ENCODE measurements around the gene ANP32D.
"Not testable (repeated sequence)": the region's sequence is repeated elsewhere in the genome, so short reads cannot be mapped to it uniquely, and the experiment has no call there.

Gene ANP32D

DNA sequence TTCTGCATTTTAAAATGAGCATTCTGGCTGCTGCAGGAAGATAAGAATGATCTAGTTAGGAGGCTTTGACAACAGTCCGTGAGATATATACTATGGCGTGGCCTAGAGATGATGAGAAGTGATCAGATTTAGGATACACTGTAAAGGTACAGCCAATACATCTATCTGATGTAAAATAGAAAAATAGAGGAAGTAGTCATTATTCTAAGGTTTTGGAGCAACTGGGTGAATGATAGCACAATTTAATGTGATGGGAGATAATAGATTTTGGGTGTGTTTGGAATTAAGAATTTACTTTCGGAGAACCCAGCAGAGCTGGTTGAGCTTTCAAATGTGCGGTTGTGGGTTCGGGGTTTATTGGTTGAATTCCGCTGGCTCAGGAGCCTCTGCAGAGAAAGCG is at the start of gene ANP32D:
Gene ANP32D (plus strand): TSS at position 301 of the 400 bp plus-strand sequence. CDS start 106 bp downstream, outside the sequence.
- no peak for DNase-seq (ENCODE audit: low spot score)

DNA sequence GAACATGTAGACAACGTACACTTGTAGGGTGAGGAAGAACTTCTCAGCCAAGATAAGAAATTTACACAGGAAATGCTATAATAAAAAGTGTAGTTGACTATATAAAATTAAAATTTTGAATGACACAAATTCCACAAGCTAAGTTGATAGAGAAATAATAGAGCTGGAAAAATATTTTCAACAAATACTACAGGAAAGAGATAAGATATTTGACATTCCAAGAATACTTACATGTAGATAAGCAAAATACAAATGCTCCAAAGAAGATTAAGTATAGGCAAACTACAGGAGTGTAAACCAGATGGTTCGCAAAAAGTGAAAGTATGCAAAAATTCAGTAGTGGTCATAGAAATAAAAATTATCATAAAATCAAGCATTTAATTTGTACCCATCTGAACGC is 49.2 kb upstream of the ANP32D start:
- no peak for DNase-seq (ENCODE audit: low spot score)

DNA sequence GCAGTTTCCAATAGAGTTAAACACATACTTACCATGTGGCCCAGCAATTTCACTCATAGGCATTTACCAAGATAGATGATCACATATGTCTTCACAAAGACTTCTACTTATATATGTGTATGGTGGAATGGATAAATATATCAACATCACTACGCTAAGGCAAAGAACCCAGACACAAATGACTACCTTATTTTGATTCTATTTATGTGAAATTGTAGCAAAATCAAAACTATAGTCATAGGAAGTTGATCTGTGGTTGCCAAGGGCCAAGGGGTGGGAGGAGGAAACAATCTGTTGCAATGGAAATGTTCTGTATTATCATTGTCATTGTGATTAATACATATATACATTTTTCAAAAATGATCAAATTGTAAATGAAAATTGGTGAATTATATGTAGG is 47.7 kb upstream of the ANP32D start:
- DNase-seq (ENCODE audit: low spot score), result no peak

DNA sequence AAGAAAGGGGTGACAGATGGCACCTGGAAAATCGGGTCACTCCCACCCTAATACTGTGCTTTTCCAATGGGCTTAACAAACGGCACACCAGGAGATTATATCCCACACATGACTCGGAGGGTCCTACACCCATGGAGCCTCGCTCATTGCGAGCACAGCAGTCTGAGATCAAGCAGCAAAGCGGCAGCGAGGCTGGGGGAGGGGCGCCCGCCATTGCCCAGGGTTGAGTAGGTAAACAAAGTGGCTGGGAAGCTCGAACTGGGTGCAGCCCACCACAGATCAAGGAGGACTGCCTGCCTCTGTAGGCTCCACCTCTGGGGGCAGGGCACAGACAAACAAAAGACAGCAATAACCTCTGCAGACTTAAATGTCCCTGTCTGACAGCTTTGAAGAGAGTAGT is 38.3 kb upstream of the ANP32D start:
- DNase-seq (ENCODE audit: low spot score), result not testable (repeated sequence)

DNA sequence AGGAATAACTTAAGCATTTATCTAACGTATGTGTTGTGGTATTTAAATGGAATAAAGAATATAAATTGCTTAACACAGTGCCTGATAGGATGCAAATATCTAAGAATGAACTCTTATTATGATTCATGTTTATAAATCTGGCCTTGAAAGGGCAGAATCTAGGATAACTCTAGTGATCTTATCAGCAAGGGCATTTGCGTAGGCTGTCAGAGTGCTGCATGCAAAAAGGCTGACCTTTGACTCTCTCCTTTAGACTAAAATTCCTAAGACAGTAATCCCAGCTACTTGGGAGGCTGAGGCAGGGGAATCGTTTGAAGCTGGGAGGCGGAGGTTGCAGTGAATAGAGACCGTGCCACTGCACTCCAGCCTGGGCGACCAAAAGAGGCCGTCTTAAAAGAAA is 31.3 kb upstream of the ANP32D start:
- DNase-seq (ENCODE audit: low spot score), result no peak

DNA sequence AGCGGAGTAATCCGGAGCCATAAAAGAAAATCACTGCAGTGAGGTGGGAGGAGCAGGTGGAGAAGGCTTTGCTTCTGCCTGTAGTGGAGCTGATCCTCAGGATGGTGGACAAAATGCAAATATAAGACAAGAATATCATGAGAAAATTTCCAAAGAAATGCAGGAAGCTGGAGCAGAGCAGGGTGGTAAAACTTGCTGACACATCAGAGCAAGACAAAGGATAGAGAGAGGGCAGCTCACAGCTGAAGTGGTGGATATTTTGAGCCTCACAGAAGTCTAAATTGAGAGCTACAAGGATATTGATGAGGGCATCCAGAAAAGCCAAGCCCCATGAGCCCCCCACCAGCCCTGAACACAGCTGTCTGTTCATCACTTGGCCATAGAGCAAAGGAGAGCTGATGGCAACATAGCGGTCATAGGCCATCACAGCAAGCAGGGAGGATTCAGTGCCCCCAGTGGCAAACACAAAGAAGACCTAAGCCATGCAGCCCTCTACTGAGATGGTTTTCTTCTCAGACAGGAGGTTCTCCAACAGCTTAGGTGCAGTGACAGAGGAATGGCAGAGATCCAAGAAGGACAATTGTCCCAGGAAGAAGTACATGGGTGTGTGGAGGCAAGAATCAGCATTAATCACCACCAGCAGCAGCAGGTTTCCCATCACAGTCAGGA is 30.0 kb upstream of the ANP32D start:
- DNase-seq (ENCODE audit: low spot score), result no peak

DNA sequence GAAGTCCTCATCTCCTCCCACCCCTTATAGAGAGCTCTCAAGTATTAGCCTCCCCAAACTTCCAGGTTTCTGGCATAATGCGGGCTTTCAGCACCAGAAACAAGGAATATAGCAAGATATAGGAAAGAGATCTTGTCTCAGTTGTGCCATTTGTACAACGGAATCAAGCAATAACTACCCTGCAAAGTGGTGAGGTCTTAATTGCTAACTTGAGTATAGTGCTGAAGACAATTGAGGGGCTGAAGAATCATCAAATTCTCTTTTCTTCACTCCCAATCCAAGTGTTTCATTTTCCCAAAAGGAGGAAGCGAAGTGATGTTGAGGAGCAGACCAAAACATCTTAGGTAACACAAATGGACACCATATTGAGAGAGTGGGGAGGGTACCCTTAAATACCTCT is 26.8 kb upstream of the ANP32D start:
- DNase-seq (ENCODE audit: low spot score), result no peak

DNA sequence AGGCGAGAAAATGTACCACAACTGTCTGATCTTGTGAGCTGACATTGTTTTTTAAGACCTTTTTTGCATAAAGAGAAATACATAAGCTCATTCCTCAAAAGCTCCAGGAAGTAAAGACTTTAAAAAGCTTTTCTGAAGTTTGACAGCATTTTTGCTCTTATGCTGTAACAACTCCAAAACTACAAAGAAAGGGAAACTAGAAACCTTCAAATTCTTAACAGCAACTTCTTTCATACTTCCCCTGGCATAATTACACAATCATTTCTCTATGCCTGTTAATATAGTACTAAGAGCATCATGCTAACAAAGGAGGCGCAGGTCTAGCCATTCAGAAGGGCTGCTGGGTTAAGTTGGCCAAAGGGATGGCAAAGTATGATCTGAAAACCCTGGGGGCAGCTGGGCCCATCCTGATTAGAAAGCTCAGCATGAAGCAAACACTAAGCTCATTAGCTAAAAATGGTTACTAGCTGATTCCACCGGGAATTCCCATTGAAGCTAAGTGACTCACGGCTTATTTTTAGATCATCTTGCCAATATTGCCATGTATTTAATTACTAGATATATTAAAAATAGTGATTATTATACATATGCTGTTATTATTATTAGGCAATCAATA is 26.1 kb upstream of the ANP32D start:
- no peak for DNase-seq (ENCODE audit: low spot score)

DNA sequence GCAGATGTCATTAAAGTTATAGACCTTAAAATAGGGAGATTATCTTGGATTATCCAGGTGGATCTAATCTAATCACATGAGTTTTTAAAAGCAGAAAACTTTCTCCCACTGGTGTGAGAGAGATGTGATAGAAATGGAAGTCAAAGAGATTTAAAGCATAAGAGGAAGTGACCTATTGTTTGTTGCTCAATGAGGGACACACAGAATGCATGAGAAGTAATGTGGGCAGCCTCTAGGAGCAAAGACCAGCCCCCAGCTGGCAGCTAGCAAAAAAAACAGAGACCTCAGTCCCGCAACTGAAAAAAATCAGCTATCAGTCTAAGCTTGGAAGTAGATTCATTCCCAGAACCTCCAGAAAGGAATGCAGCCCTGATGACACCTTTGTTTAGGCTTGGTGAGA is 24.6 kb upstream of the ANP32D start:
- no peak for DNase-seq (ENCODE audit: low spot score)

DNA sequence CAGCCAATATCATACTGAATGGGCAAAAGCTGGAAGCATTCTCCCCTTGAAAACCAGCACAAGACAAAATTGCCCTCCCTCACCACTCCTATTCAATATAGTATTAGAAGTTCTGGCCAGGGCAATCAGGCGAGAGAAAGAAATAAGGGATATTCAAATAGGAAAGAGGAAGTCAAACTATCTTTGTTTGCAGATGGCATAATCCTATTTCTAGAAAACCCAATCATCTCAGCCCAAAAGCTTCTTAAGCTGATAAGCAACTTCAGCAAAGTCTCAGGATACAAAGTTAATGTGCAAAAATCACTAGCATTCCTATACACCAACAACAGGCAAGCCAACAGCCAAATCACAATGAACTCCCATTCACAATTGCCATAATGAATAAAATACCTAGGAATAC is 21.0 kb upstream of the ANP32D start:
- DNase-seq (ENCODE audit: low spot score), result no peak

DNA sequence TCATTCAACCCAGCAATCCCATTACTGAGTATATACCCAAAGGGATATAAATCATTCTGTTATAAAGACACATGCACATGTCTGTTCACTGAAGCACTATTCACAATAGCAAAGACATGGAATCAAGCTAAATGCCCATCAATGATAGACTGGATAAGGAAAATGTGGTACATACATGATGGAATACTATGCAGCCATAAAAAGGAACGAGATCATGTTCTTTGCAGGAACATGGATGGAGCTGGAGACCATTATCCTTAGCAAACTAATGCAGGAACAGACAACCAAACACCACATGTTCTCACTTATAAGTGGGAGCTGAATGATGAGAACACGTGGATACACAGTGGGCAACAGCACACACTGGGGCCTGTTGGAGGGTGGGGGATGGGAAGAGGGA is 19.4 kb upstream of the ANP32D start:
- not testable (repeated sequence) for DNase-seq (ENCODE audit: low spot score)

DNA sequence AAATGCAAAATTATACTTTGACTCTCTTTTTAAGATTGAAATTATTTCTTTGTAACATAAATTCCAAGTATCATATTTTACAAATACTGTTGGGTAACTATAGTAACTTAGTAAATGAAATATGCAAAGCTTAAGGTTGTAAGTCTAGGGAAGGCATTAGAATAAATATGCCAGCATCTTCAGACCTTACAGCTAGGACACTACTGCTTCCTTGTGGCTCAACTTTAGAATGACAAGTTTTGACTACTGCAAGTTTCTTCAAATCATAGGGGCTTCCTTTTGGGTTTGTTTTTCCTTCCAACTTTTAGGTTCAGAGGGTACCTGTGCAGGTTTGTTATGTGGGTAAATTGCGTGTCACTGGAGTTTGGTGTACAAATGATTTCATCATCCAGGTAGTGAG is 17.7 kb upstream of the ANP32D start:
- DNase-seq (ENCODE audit: low spot score), result peak; percentile 31

DNA sequence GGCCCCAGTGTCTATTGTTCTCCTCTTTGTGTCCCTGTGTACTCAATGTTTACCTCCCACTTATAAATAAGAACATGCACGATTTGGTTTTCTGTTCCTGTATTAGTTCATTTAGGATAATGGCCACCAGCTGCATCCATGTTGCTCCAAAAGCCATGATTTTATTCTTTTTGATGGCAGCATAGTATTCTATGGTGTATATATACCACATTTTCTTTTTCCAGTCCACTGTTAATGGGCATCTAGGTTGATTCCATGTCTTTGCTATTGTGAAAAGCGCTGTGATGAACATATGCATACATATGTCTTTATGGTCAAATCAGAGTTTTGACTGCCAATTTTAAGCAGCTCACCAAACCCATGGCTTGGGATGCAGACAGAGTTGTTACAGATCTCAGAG is 17.2 kb upstream of the ANP32D start:
- no peak for DNase-seq (ENCODE audit: low spot score)

DNA sequence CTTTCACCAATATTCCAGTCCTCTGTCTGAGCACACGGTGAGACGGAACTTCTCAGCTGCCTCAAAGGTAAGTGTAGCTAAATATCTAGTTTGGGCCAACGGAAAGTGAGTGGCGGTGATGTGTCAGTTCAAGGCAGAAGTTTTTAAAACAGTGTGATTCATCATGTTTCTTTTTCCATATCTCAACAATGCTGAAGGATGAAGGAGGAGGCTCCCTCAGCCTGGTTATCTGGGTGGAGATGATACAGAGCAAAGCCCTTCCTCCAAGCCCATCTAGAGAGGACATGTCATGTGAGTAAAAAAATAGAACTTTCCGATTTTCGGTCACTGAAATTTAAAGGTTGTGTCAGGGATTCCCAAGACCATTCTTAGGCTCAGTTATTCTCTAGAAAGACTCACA is 13.1 kb upstream of the ANP32D start:
- no peak for DNase-seq (ENCODE audit: low spot score)

DNA sequence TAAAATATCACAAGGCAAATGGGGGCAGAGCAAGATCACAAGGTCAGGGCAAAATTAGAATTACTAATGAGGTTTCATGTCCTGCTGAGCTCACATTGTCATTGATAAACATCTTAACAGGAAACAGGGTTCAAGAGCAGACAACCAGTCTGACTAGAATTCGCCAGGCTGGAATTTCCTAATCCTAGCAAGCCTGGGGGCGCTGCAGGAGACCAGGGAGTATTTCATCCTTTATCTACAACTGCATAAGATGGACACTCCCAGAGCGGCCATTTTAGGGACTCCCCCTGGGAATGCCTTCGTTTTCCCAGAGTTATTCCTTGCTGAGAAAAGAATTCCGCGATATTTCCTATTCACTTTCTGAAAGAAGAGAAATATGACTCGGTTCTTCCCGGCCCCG is 3.3 kb upstream of the ANP32D start:
- not testable (repeated sequence) for DNase-seq (ENCODE audit: low spot score)

DNA sequence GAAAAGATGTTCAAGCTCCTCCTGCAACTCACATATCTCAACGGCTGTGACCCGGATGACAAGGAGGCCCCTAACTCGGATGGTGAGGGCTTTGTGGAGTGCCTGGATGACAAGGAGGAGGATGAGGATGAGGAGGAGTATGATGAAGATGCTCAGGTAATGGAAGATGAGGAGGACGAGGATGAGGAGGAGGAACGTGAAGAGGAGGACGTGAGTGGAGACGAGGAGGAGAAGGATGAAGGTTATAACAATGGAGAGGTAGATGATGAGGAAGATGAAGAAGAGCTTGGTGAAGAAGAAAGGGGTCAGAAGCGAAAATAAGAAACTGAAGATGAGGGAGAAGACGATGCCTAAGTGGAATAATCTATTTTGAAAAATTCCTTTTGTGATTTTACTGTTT is 702 bp downstream of the ANP32D start:
- no peak for DNase-seq (ENCODE audit: low spot score)

DNA sequence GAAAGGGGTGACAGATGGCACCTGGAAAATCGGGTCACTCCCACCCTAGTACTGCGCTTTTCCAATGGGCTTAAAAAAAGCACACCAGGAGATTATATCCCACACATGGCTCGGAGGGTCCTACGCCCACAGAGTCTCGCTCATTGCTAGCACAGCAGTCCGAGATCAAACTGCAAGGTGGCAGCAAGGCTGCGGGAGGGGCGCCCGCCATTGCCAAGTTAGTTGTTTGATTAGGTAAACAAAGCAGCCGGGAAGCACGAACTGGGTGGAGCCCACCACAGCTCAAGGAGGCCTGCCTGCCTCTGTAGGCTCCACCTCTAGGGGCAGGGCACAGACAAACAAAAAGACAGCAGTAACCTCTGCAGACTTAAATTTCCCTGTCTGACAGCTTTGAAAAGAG is 2.1 kb downstream of the ANP32D start:
- not testable (repeated sequence) for DNase-seq (ENCODE audit: low spot score)

DNA sequence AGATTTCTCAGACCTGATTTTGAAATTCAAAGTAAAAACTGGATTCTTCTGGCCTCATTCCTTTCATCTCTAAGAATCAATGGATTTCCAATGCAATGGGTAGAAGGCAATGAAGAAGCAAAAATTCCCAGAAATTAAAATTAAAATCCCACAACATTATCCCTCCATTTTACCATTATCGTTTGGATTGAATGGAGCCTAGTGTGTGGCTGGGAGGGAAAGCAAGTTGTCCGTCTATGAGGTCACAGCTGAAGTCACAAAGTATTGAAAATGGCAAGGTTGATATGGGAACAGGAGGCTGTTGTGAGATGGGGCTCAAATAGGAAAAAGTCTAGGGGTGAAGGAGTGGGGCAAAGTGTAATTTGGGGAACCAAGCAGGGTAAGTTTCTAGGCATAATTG is 9.8 kb downstream of the ANP32D start, which contains the start of gene C12orf54:
Gene C12orf54 (plus strand): TSS at position 301 of the 400 bp plus-strand sequence. CDS start 799 bp downstream, outside the sequence.
- DNase-seq (ENCODE audit: low spot score), result no peak

DNA sequence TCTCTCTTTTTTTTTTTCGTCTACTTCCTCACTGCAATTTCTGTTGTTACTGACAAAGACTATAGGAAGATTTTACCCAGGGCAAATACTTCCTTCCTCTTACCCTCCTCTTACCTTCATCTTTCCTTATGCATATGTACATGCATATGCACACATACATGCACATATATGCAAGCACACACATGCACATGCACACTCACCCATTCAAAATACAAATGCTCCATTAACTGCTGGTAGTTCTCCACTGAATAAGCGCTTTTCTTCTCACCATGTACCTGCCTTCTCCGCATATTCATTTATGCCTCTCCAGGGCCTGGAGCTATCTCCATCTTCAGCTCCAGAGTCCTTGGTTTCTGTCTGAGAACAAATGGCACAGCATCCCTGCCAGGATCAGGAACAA is 10.6 kb downstream of the ANP32D start:
- no peak for DNase-seq (ENCODE audit: low spot score)

DNA sequence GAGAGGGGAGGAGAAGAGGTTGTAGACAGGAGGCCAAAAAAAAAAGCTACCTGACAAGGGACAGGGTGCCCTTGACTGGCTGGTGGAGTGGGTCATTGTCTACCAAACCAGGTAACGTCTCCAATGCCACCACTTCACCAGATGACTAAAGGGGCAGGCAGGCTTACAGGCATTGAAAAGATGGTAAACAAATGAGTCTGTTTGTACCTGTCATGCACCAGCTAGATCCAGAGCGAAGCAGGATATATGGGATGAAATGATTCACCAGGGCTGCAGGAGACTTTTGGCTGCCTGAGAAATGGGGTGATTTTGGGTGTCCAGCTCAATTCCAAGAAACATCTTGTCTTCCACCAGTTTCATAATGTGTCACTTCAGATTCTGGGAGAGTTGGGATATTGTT is 13.9 kb downstream of the ANP32D start:
- DNase-seq (ENCODE audit: low spot score), result no peak

DNA sequence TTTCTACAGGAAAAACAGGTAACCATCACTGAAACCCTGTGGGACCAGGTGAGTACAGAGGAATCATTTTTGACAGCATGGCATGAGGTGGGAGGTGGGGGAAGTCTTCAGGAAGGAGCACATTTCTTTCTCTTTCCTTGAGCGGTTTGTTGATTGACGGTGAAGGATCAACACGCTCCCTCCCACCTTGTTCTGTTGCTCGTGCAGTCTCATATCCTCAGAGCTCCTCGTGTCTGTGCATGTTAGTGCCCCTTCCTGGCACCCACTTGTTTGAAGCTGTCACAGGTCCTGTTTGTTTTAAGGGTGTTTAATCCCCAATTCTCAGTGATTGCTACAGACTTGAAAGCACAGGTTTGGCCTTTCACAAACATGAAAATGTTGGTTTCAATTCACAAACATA is 14.3 kb downstream of the ANP32D start:
- DNase-seq (ENCODE audit: low spot score), result no peak

DNA sequence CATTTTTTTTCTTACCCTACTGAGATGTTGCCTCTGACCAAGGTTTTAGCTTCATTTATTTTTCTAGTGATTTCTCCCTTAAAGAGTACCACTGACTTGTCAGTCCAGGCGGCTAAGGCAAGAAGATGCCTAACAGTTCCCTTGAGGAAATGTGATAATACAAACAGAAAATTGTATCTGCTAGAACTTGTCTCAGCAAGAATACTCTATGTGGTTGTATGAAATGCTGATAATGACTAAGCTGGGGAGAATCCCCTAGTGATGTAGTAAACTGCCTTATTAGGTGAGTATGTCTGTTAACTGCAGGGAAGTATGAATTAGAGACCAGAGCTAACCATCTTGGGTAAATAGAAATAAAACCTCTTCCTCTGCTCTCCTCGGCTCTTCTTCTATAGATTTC is 16.7 kb downstream of the ANP32D start:
- DNase-seq (ENCODE audit: low spot score), result peak; percentile 7

DNA sequence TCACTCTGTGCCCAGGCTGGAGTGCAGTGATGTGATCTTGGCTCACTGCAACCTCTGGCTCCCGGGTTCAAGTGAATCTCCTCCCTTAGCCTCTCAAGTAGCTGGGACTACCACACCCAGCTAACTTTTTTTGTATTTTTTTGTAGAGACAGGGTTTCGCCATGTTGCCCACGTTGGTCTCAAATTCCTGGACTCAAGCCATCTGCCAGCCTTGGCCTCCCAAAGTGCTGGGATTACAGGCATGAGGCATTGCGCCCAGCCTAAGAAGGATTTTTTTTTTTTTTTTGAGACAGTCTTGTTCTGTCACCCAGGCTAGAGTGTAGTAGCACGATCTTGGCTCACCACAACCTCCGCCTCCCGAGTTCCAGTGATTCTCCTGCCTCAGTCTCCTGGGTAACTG is 17.1 kb downstream of the ANP32D start:
- DNase-seq (ENCODE audit: low spot score), result not testable (repeated sequence)

DNA sequence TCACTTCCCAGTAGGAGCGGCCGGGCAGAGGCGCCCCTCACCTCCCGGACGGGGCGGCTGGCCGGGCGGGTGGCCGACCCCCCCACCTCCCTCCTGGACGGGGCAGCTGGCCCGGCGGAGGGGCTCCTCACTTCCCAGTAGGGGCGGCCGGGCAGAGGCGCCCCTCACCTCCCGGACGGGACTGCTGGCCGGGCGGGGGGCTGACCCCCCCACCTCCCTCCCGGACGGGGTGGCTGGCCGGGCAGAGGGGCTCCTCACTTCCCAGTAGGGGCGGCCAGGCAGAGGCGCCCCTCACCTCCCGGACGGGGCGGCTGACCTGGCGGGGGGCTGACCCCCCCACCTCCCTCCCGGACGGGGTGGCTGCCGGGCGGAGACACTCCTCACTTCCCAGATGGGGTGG is 27.9 kb downstream of the ANP32D start:
- DNase-seq (ENCODE audit: low spot score), result not testable (repeated sequence)

Measured in GM03348 (cell line).